DMS153 (cell line): ENCODE measurements around the gene PRXL2A.
"Not testable (repeated sequence)": the region's sequence is repeated elsewhere in the genome, so short reads cannot be mapped to it uniquely, and the experiment has no call there.

ENCODE experiments used
- DNase-seq: peaks from one replicate; lab custom pipeline; 2025; lab: John Stamatoyannopoulos, UW

PRXL2A gene

DNA sequence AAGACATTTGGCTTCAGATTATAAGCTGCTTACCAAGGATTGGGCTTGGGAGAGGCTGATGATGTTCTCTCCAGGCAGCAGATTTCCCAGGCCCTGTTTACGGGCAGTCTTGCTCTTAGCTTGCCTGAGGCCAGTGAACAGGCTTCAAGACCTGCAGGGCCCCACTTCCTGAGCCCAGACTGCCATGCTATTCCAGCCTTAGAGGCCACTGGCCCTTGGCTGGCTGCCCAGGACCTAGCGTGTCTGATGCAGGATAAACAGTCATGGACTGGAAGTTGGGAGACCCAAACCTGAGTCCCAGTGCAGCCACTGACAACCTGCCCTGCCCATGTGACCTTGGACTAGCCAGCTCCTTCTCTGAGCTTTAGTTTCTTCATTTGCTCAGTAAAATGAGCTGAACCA lies 2.9 kb downstream of the PRXL2A start:
- DNase-seq, result no peak

DNA sequence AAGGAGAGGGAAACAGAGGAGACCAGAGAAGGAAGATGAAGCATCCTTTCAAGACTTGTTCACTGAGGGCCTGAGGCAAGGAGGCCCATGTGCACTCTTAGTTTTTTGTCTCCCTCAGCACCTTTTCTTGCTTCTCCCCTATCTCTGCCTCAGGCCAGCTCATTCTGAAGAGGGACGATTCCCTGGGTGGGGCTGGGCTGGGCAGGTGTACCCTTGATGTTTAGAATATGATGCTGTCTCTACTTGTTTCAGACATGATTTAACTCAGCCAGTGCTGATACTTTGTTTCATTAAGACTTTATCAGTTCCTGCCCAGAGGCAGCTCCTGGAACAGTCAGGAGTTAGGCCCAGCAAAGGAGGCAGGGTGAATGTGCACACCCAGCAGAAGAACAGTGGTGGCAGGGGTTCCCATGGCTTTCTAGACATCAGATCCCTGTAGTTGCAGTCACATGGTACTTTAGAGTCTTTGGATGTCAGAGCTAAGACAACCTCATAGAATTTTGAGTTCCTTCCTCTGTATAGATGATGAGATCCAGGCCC lies 3.4 kb downstream of the PRXL2A start:
- DNase-seq, result no peak

- DNase-seq, result no peak
Measured at GRCh38 chr10:80412486-80412885, 4.1 kb downstream of the PRXL2A start.

- no peak for DNase-seq
Measured at GRCh38 chr10:80413271-80413996, 5.1 kb downstream of the PRXL2A start.

- no peak for DNase-seq
Measured at GRCh38 chr10:80414142-80414895, 6.0 kb downstream of the PRXL2A start.

- DNase-seq, result no peak
Measured at GRCh38 chr10:80415734-80416478, 7.6 kb downstream of the PRXL2A start.

DNA sequence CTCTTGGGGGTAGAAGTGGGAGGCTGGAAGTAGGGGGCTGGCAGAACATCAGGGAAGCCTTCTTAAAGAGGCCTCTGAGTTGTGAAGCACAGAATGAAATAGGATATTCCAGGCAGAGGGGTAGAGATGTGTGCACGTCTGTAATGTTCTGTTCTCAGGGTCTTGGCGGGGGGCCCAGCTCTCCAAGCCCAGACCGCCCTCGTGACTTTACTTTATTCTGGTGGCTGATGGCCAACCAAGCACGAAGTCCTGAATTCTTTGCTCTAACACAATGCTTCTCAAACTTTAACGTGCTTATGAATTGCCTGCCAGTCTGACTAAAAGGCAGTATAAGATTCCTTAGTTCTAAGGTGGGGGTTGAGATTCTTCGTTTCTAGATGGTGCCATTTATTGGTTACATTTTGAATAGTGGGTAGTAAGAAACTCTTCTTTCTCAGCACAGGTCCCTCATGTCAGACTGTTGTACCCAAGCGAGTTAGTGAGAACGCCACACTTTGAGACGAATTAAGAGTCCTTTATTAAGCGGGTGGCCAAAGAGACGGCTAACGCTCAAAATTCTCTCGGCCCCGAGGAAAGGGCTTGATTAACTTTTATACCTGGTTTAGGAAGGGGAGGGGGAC lies 8.2 kb downstream of the PRXL2A start:
- DNase-seq, result no peak

DNA sequence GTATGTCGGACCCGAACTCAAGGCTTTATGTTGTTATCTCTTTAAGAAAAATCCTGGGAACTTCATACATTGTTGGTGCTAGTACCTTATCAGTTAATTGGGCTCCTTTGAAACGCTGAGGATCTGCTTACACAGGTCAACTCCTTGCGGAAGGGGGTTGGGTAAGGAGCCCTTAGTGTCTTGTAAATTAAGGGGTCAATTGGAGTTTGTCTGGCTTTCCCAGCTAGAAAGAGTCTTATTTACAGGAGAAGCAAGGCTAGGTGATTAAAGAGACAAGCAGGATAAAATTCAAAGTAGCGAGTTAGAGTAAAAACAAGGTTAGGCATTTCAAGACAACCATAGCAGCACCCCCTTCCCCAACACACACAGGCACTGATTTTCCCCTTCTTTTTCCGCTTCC lies 8.9 kb downstream of the PRXL2A start:
- not testable (repeated sequence) for DNase-seq

DNA sequence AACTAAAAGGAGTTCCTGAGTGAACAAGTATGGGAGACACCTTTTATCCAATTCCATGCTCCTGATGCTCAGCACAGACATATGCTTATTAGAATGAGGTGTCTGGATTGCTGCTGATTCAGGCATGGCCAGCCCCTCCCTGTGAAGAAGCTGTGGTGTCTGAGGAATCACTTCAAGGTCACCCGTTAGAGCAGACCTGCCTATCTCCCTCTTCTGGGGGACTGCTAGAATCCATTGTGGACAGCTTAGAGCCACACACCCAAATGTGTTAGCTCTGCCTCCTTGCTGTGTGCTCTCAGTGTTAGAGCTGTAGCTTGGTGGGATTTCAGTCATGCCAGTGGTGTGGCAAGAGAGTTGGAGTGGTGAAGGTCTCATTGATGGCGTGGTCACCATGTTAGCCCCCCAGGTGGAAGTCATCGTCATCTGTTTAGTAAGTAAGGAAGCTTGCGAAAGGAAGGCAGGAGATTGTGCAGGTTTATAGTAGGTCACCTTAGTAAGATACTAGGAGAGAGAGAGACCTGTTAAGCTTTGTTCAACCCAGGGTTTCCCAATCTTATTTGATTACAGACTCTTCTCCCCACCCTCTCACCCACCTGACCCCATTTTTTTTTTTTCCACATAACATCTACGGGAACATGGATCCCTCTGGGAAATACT lies 12.8 kb downstream of the PRXL2A start:
- DNase-seq, result no peak

GRCh38 chr10:80421707-80422536 lies 13.6 kb downstream of the PRXL2A start:
- DNase-seq, result no peak

DNA sequence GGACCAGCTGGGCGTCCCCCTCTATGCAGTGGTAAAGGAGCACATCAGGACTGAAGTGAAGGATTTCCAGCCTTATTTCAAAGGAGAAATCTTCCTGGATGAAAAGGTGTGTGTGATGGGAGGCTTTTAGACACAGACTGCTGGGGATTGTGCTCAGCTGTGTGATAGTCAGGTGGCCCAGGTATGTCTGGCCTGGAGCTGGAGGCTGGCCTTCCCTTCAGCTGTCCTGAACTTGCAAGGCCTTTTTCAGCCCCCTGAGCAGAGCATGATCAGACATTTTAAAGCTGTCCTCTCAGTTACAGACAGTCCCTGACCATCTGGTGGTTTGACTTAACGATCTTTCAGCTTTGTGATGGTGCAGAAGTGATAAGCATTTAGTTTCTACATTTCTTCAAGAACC lies 17.6 kb downstream of the PRXL2A start:
- DNase-seq, result no peak

GRCh38 chr10:80427541-80427940 lies 19.2 kb downstream of the PRXL2A start:
- no peak for DNase-seq

GRCh38 chr10:80429521-80429973 lies 21.2 kb downstream of the PRXL2A start:
- peak; percentile 25 for DNase-seq

- no peak for DNase-seq
Measured at GRCh38 chr10:80433134-80433533, 24.8 kb downstream of the PRXL2A start.

GRCh38 chr10:80436446-80437098 lies 28.2 kb downstream of the PRXL2A start:
- DNase-seq, result no peak

GRCh38 chr10:80437227-80437626 lies 28.9 kb downstream of the PRXL2A start:
- no peak for DNase-seq

DNA sequence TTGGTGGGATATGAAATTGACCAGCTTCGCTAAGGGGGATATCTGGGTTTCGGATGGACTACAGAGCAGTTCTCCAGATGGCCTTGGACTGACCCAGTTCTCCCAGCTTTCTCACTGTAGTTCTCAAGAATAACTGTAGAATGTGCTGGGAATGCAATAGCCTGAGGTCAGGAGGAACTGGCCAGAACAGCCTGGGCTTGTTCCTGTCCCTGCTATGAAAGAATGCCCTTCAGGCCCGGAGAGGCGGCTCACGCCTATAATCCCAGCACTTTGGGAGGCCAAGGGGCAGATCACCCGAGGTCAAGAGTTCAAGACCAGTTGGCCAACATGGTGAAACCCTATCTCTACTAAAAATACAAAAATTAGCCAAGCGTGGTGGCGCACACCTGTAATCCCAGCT lies 33.5 kb downstream of the PRXL2A start:
- DNase-seq, result no peak

DNA sequence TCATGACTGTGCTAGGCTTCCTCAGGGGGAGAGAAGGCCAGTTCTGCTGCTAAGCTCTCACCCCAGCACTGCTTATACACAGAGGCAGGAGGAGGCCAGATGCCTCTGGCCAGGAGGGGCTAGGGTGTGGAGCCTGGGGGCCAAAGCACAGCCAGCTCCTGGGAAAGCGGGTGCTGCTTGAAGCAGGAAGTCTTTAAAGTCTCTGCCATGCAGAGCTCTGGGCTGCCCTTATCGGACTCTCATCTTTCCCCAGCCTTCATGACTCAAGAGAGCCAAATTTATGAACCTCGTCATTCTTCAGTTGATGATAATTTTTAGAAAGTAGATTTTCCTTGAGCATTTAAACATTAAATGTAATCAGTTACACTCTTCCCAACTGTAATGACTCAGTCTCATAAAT lies 34.5 kb downstream of the PRXL2A start:
- DNase-seq, result no peak

GRCh38 chr10:80443531-80443974 lies 35.2 kb downstream of the PRXL2A start:
- DNase-seq, result no peak

GRCh38 chr10:80444124-80444523 lies 35.8 kb downstream of the PRXL2A start:
- no peak for DNase-seq
